ENCODE results near the gene DYRK4. TPM values are rescaled to one million over a fixed set of nuclear protein-coding genes. Genes with fewer than 3 reads are reported as not detected.

DYRK4 gene
- total RNA-seq, 4 donors from 2014 or later, result 15.3 to 48.8 (median 24.0) TPM

GRCh38 chr12:4649358-4649661 is 87.3 kb downstream of the DYRK4 start:
- no peak for TF ChIP-seq CTCF (IDR thresholded peaks at IDR 0.05; ENCODE audit: low read depth)

- no peak for TF ChIP-seq CTCF (IDR thresholded peaks at IDR 0.05; ENCODE audit: low read depth)
These were observed 91.2 kb downstream of the DYRK4 start for GRCh38 chr12:4653257-4653656.

GRCh38 chr12:4653691-4654090 is 91.7 kb downstream of the DYRK4 start:
- no peak for TF ChIP-seq CTCF (IDR thresholded peaks at IDR 0.05; ENCODE audit: low read depth)

Other genes with a start within 250 kb of the DYRK4 start
- gene TIGAR, start 241.0 kb upstream of the DYRK4 start, total RNA-seq, result 10 to 100 TPM in 2 of 4 donors, 1 to 10 TPM in 2; 3.1 to 13.9 (median 7.0) TPM
- under 1 TPM in 1 of 4 donors, not detected in 3; 0.22 TPM for gene FGF23, start 182.5 kb upstream of the DYRK4 start, total RNA-seq
- gene FGF6, start 116.4 kb upstream of the DYRK4 start, total RNA-seq, result not detected
- gene RAD51AP1, start 23.3 kb upstream of the DYRK4 start, total RNA-seq, result 1 to 10 TPM in 3 of 4 donors, under 1 TPM in 1; 0.75 to 7.8 (median 1.5) TPM
- gene AKAP3, start 86.8 kb downstream of the DYRK4 start, total RNA-seq, result 1 to 10 TPM in 2 of 4 donors, under 1 TPM in 1, not detected in 1; 0.44 to 4.5 (median 2.5) TPM
- gene NDUFA9, start 86.9 kb downstream of the DYRK4 start, total RNA-seq, result 10 to 100 TPM; 14.8 to 34.4 (median 24.3) TPM
- gene GALNT8, start 158.2 kb downstream of the DYRK4 start, total RNA-seq, result 1 to 10 TPM in 3 of 4 donors, under 1 TPM in 1; 0.33 to 3.3 (median 1.3) TPM

All from subcutaneous adipose tissue (tissue), 4 donors.